Upper lobe of left lung (tissue), 6 donors: ENCODE data around the gene CBX7. TPM values are rescaled to one million over a fixed set of nuclear protein-coding genes. Genes with fewer than 3 reads are reported as not detected.
A peak's percentile ranks its signal among the peaks of the same experiment; 100 is the strongest.

Source experiments
- ATAC-seq, 2 donors: fragments of 200-7000 bp; cut with Tn5 transposase; one replicate each; pipeline ENCODE4 v1.9.1; 2022; ENCODE audit warnings: mild to moderate bottlenecking in 2 of 2, moderate library complexity in 2 of 2; ENCODE audit not compliant: low FRiP score in 2 of 2
- DNase-seq, 2 donors: peaks; one replicate each; pipeline ENCODE4 v3.0.0-alpha.2; 2019 to 2020
- H3K27ac ChIP-seq, 4 donors: fragments of 200-600 bp; sonication (generic); one replicate each; pipeline ENCODE4 v1.5.1; 2016 to 2019
- H3K27me3 ChIP-seq, 4 donors: fragments of 200-600 bp; sonication (generic); one replicate each; pipeline ENCODE4 v1.5.1; 2017 to 2019
- H3K36me3 ChIP-seq, 4 donors: fragments of 200-600 bp; sonication (generic); one replicate each; pipeline ENCODE4 v1.5.1; 2016 to 2019
- H3K4me1 ChIP-seq, 4 donors: fragments of 200-600 bp; sonication (generic); one replicate each; pipeline ENCODE4 v1.5.1; 2018 to 2019
- H3K4me3 ChIP-seq, 4 donors: fragments of 200-600 bp; sonication (generic); one replicate each; pipeline ENCODE4 v1.5.1; 2017 to 2019; ENCODE audit warnings: mild to moderate bottlenecking in 2 of 4, moderate library complexity in 1 of 4
- H3K9me3 ChIP-seq, 4 donors: fragments of 200-600 bp; sonication (generic); one replicate each; pipeline ENCODE4 v1.5.1; 2018 to 2019
- EP300 ChIP-seq, 4 donors: sonication (generic); formaldehyde crosslinking; IDR thresholded peaks; one replicate each; pipeline ENCODE4 v1.5.1; 2017; ENCODE audit warnings: antibody characterized with exemption in 4 of 4, control low read depth in 2 of 4
- POLR2A ChIP-seq, 4 donors: fragments of 450-650 bp; IDR thresholded peaks; one replicate each; pipeline ENCODE4 v1.5.1; 2016 to 2017; ENCODE audit warnings: antibody characterized with exemption in 4 of 4, mild to moderate bottlenecking in 2 of 4
- POLR2AphosphoS5 ChIP-seq, 2 donors: sonication (generic); formaldehyde crosslinking; IDR thresholded peaks; one replicate each; pipeline ENCODE4 v1.5.1; 2017; ENCODE audit warnings: antibody characterized with exemption in 2 of 2
- WGBS, 2 donors: methylation state at CpG; one replicate each; pipeline ENCODE4 v1.1.5; 2017 to 2018; 5-methylcytosine and 5-hydroxymethylcytosine counted together
- small RNA-seq, 4 donors: library from RNA; depleted of rRNA; stranded (forward); fragments of <200 nt; gene quantifications; one replicate each; pipeline ENCODE3, GENCODE V24; 2016
- total RNA-seq, 6 donors: library from RNA; depleted of rRNA in 4 of 6; stranded (reverse); fragments of >200 nt in 4 of 6; gene quantifications; one replicate each; pipeline versions ENCODE4 v1.1.0 to v1.2.1, GENCODE V29; 2016 to 2021
- TF ChIP-seq, protein P1 (sequence below), 6 experiments: fragments of 450-650 bp in 4 of 6; fragments of 200-600 bp in 2 of 6; sonication (generic) in 2 of 6; IDR thresholded peaks; one replicate each; pipeline ENCODE4 v1.5.1; 2016 to 2019; ENCODE audit warnings: antibody characterized with exemption in 6 of 6
- donor health status: DM: no; HTN: no; CAD: no; lungs with moderate emphysema.
- donor health status: DM: no; HTN: yes; CAD: no; lungs with severe emphysema.

CBX7 gene
- total RNA-seq, 6 donors from 2014 or later: 51.5 to 145 (median 60.6) TPM

DNA sequence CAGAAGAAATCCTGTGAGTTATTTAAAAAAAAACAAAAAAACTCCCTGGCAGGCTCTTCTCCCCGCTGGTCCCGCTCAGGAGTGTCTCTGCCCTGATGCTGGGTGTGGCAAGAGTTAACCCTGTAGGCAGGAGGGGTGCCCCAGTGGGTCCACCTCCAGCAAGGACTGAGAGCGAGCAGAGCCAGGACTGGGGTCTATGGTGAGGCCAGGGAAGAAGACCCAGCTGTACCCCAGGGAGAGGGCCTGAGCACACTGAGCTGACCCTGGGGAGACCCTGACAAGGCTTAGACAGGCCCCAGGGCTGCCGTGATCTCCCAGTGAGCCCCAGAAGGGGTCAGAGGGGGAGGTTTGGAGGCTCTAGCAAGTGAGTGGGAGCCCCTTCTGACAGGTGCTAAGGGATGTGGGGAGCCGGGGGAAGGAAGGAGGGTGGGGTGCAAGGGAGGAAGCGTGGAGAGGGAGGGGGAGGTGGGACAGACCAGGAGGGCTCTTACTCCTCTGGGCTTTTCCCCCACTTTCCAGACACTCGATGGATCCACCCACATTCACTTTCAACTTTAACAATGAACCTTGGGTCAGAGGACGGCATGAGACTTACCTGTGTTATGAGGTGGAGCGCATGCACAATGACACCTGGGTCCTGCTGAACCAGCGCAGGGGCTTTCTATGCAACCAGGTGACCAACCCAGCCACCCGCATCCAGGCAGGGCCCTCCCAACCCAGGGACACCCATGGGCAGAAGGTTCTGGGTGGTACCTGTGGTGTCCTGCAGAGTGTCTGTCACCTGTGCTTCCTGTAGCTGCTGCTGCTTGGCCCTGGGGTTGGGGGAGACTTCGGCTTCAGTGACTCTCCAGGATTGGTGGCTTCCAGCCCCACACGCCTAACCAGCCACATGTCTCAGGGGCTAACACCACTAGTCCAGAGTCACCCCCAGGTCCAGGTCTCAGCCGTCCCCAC lies 69.0 kb downstream of the CBX7 start:
- Histone ChIP-seq H3K9me3 (no peaks in the 10 kb centered on the region), H3K27me3 (no peaks in the 10 kb centered on the region), H3K36me3 (peaks cover 0 to 18% (median 2%) of the 10 kb centered on the region in 4 donors), H3K4me3 (no peak overlapping the region), H3K4me1 (no peaks in the 10 kb centered on the region), H3K27ac (peak overlapping the region in 1 of 4 donors; percentile 11)
- DNase-seq: no peak
- 78 to 88% methylated on average over 9 to 14 of the region's 14 CpGs for WGBS, 2 donors
- TF ChIP-seq, protein P1, sequence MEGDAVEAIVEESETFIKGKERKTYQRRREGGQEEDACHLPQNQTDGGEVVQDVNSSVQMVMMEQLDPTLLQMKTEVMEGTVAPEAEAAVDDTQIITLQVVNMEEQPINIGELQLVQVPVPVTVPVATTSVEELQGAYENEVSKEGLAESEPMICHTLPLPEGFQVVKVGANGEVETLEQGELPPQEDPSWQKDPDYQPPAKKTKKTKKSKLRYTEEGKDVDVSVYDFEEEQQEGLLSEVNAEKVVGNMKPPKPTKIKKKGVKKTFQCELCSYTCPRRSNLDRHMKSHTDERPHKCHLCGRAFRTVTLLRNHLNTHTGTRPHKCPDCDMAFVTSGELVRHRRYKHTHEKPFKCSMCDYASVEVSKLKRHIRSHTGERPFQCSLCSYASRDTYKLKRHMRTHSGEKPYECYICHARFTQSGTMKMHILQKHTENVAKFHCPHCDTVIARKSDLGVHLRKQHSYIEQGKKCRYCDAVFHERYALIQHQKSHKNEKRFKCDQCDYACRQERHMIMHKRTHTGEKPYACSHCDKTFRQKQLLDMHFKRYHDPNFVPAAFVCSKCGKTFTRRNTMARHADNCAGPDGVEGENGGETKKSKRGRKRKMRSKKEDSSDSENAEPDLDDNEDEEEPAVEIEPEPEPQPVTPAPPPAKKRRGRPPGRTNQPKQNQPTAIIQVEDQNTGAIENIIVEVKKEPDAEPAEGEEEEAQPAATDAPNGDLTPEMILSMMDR (IDR thresholded peaks at IDR 0.05): no peak
- no peak for TF ChIP-seq POLR2A (IDR thresholded peaks at IDR 0.05)
- no peak for TF ChIP-seq POLR2AphosphoS5 (IDR thresholded peaks at IDR 0.05)
- no peak for TF ChIP-seq EP300 (IDR thresholded peaks at IDR 0.05)
- no peak for ATAC-seq

DNA sequence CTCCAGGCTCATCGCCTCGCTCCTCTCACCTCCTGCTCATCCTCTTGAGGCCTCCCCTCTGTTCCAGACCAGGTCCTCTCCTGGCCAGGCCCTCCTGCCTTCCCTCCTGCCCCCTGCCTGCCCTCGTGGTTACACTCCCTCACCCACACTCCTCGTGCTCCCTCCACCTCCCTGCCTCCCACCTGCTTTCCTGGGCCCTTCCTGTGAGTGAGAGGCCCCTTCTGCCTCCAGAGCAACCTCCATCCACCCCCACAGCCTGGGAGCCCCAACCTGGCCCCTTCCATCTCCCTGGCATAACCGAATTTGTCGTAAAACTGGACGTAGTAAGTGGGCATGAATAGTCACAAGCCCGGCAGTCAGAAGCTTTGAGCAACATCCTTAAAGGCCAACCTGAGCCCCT lies 70.9 kb downstream of the CBX7 start:
- WGBS, 2 donors: 76 to 84% methylated on average over 7 to 8 of the region's 8 CpGs
- Histone ChIP-seq H3K27ac (no peak overlapping the region), H3K4me1 (peaks cover 6 to 13% (median 11%) of the 10 kb centered on the region in 4 donors), H3K4me3 (no peak overlapping the region), H3K36me3 (peaks cover 0 to 18% (median 2%) of the 10 kb centered on the region in 4 donors), H3K27me3 (no peaks in the 10 kb centered on the region), H3K9me3 (no peaks in the 10 kb centered on the region)
- no peak for ATAC-seq
- TF ChIP-seq POLR2A (IDR thresholded peaks at IDR 0.05) (no peak), EP300 (IDR thresholded peaks at IDR 0.05) (no peak), POLR2AphosphoS5 (IDR thresholded peaks at IDR 0.05) (no peak)
- TF ChIP-seq, protein P1 (IDR thresholded peaks at IDR 0.05): no peak
- no peak for DNase-seq

DNA sequence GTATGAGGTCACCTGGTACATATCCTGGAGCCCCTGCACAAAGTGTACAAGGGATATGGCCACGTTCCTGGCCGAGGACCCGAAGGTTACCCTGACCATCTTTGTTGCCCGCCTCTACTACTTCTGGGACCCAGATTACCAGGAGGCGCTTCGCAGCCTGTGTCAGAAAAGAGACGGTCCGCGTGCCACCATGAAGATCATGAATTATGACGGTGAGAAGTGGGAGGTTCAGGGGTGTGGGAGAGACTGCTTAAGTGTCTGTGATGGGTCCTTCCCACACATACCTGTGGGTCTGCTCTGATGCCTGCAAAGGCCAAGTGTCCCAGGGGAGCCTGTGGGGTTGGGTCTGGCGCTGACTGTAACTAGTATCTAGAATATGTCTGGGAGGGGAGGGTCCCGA lies 71.5 kb downstream of the CBX7 start:
- Histone ChIP-seq H3K4me3 (no peak overlapping the region), H3K9me3 (no peaks in the 10 kb centered on the region), H3K4me1 (peaks cover 6 to 13% (median 11%) of the 10 kb centered on the region in 4 donors), H3K27ac (no peak overlapping the region), H3K27me3 (no peaks in the 10 kb centered on the region), H3K36me3 (peaks cover 0 to 18% (median 2%) of the 10 kb centered on the region in 4 donors)
- no peak for ATAC-seq
- no peak for DNase-seq
- WGBS, 2 donors: 94 to 98% methylated on average over 8 to 12 of the region's 12 CpGs
- TF ChIP-seq EP300 (IDR thresholded peaks at IDR 0.05): no peak
- TF ChIP-seq POLR2A (IDR thresholded peaks at IDR 0.05): no peak
- TF ChIP-seq POLR2AphosphoS5 (IDR thresholded peaks at IDR 0.05): no peak
- TF ChIP-seq, protein P1 (IDR thresholded peaks at IDR 0.05): no peak

Small RNA genes lying within 50 kb of the gene (small RNA-seq; reads per million reads assigned to genes)
- gene COX5BP7: 0 reads per million in 4 donors

Other genes with a start within 250 kb of the CBX7 start
- gene APOBEC3A, start 195.1 kb downstream of the CBX7 start, total RNA-seq: 10 to 100 TPM in 3 of 6 donors, 1 to 10 TPM in 3; 3.0 to 27.3 (median 8.3) TPM
- 1 to 10 TPM in 3 of 6 donors, under 1 TPM in 1, not detected in 2; 0.89 to 5.8 (median 1.5) TPM for gene APOBEC3B, start 170.3 kb downstream of the CBX7 start, total RNA-seq
- gene APOBEC3C, start 138.4 kb downstream of the CBX7 start, total RNA-seq: 10 to 100 TPM in 4 of 6 donors, 1 to 10 TPM in 2; 6.1 to 27.0 (median 11.1) TPM
- gene APOBEC3D, start 131.6 kb downstream of the CBX7 start, total RNA-seq: 1 to 10 TPM; 1.2 to 5.8 (median 3.6) TPM
- 10 to 100 TPM in 2 of 6 donors, 1 to 10 TPM in 4; 4.0 to 12.0 (median 6.5) TPM for gene APOBEC3F, start 111.8 kb downstream of the CBX7 start, total RNA-seq
- gene APOBEC3G, start 75.4 kb downstream of the CBX7 start, total RNA-seq: 10 to 100 TPM; 10.2 to 38.8 (median 15.8) TPM
- 1 to 10 TPM in 3 of 6 donors, under 1 TPM in 3; 0.78 to 4.2 (median 1.0) TPM for gene APOBEC3H, start 55.4 kb downstream of the CBX7 start, total RNA-seq
- 10 to 100 TPM; 15.4 to 41.7 (median 24.1) TPM for gene PDGFB, start 92.3 kb upstream of the CBX7 start, total RNA-seq
- gene RPL3, start 166.9 kb upstream of the CBX7 start, total RNA-seq: 1,000 to 10,000 TPM; 1,194 to 1,833 (median 1,624) TPM
- gene SYNGR1, start 197.3 kb upstream of the CBX7 start, total RNA-seq: 10 to 100 TPM in 1 of 6 donors, 1 to 10 TPM in 5; 2.0 to 14.6 (median 5.3) TPM
- 10 to 100 TPM; 15.4 to 34.6 (median 25.9) TPM for gene TAB1, start 247.1 kb upstream of the CBX7 start, total RNA-seq